Raji (cell line): ENCODE results near the gene GNMT.

ENCODE experiments used
- POLR2A ChIP-seq: IDR thresholded peaks from 2 replicates; pipeline ENCODE4 v1.6.1; 2011; ENCODE audit warnings: low read depth, low read length, control low read depth; ENCODE audit not compliant: insufficient read depth

The GNMT gene

DNA sequence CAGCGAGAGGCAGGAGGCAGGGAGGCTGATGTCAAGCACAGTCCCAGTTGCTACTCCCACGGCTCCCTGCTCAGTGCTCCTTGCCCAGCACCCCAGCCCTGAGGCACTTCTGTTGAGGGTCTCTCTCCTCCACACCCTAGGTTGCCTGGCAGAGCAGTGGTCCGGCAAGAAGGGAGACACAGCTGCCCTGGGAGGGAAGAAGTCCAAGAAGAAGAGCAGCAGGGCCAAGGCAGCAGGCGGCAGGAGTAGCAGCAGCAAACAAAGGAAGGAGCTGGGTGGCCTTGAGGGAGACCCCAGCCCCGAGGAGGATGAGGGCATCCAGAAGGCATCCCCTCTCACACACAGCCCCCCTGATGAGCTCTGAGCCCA is 22.1 kb upstream of the GNMT start:
- no peak for TF ChIP-seq POLR2A

DNA sequence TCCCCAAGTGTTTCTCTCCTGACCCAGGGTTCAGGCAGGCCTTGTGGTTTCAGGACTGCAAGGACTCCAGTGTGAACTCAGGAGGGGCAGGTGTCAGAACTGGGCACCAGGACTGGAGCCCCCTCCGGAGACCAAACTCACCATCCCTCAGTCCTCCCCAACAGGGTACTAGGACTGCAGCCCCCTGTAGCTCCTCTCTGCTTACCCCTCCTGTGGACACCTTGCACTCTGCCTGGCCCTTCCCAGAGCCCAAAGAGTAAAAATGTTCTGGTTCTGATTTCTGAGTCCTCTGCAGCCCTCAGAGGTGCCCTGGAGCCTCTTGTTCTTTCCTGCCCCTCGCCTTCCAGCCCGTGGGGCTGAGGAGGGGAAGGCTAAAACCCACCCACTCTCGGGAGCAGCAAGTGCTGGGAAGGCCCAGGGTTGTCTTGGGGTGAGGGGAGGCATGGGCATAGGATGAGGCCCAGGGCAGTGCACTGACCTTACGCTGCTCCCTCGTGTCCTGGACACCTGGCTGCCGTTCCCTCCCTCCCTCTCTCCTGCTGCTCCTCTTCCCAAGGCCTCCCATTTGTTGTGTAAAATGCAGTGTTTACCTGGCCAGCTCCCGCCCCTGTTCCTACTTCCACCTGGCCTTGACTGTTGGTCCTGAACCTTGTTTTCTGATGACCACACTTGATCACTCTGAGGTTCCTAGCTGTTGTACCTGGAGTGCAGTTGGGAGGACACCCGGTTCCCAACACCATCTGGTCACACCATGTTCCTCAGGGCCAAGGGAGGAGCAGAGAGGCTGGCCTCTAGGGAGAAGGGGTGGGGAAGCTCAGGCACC is 21.4 kb upstream of the GNMT start:
- TF ChIP-seq POLR2A, result no peak

DNA sequence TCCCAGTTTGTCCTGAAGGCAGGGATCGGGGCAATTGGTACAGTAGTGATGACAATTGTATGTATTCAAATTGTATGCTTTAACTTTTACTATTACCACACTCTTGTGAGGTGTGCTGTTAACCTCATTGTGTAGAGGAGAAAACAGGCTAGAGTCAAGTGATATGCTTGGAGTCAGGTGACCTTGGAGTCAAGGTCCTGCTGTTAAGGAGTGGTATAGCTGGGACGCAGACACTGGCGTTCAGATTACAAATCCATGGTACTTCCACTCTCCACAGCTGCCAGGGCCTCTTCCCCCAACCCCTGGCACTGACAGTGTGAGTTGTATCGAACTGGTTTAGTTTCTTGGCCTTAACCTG is 20.8 kb upstream of the GNMT start:
- TF ChIP-seq POLR2A, result no peak

DNA sequence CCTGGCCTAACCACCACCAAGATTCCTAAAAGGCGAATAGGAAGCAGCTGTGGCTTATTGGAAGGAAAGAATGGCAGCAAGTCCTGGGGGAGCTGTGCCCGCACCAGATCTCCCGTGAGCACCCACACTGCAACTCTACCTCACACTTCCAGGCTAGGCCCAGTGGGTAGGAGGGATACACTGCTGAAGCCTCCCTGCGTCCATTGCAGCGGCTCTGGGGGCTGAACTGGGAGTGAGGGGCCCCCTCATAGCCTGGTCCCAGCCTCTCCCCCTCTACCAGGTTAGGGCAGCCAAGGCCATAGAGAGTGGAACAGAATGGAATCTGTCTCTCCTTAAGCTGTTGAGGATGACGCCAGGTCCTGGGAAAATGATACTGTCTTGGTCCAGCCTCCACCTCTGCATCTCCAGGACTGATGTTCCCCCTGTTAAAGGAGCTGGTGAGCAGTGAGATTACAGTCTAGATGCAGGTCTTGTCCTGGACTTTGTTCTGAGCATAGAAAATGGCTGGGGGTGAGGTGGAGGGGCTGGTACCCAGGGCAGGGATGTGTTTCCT is 20.0 kb upstream of the GNMT start:
- no peak for TF ChIP-seq POLR2A

DNA sequence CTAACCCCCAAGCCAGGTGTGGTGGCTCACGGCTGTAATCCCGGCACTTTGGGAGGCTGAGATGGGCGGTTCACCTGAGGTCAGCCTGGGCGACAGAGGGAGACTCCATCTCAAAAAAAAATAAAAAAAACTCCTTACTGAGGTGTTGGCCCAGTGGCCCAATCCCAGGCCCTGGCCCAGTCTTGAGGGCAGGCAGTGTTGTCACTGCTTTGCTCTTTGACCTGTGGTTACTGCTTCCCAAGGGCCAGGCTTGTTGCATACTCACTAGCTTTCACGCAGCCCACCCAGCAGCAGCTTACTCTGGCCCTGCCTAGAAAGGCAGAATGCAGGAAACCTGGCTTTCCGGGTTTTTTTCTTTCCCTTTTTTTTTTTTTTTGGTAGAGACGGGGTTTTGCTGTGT is 18.1 kb upstream of the GNMT start:
- no peak for TF ChIP-seq POLR2A

DNA sequence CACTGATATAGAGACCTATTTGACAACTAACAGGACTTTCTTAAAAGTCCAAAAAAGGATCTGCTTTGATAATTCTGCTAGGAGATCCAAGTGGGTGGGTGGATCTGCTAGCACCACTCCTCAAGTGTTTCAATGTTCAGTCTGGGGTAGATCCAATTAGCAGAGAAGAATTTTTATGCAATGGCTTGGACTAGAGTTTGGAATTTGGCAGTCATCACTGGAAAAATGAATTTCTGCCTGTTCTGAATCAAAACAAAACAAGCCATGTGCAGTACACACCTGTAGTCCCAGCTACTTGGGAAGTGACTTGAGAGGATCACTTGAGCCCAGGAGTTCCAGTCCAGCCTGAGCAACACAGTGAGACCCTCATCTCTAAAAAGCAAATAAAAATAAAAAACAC is 12.6 kb upstream of the GNMT start:
- TF ChIP-seq POLR2A, result no peak

DNA sequence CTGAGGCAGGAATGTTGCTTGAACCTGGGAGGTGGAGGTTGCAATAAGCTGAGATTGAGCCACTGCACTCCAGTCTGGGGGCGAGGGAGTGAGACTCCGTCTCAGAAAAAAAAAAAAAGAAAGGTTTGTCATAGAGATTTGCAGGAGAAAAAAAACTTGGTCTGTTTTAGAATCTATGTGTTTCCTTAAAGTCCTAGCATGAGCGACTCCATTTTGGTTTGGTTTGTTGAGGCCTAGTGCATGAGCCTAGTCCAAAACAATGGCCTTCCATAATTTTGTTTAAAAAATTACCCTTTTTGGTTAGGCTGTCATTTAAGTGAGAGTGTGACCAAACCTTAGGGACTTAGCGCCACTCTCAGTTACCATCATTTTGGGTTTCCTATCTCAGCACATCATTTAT is 8.2 kb upstream of the GNMT start:
- no peak for TF ChIP-seq POLR2A

DNA sequence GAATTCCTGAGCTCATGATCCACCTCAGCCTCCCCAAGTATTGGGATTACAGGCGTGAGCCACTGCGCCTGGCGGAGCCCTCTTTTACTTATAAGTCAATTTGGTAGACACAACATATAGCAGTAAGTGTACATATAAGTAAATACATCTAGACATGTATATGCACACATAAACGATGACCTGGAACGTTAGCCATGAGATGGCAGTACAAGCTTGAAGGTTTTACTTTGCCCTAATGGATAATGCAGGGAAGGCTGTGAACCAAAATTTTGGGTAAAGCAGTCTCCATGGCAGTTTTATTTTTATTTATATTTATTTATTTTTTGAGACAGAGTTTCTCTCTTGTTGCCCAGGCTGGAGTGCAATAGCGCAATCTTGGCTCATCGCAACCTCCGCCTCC is 2.4 kb upstream of the GNMT start:
- no peak for TF ChIP-seq POLR2A

DNA sequence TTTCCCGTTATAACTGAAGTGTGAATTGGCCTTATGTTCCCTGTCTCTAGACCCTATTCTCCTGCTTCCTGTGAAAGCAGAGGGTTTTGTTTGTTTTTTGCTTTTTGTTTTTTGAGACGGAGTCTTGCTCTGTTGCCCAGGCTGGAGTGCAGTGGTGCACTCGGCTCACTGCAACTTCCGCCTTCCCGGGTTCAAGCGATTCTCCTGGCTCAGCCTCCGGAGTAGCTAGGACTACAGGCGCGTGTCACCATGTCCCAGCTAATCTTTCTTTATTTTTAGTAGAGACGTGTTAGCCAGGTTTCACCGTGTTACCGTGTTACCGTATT is 674 bp upstream of the GNMT start:
- TF ChIP-seq POLR2A, result no peak

DNA sequence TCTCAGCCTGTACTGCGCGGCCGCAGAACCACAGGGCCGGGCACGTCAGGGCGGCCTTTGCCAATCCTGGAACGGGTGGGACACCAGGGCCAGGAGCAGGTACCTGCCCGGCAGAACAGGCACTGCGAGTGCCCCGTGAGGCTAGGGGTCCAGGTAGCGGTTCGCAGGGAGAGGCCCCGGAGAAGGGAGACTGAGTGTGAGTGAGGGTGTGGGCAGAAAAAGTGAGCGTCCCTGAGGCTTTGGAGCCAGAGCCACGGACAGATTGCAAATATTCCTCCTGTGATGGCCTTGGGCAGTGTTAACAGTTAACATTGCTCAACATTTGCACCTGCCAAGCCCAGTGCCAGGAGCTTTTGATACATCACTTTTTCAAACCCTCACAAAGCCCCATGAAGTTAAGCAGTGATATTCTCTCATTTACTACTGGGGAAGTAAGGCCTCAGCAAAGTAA is 491 bp downstream of the GNMT start:
- no peak for TF ChIP-seq POLR2A

DNA sequence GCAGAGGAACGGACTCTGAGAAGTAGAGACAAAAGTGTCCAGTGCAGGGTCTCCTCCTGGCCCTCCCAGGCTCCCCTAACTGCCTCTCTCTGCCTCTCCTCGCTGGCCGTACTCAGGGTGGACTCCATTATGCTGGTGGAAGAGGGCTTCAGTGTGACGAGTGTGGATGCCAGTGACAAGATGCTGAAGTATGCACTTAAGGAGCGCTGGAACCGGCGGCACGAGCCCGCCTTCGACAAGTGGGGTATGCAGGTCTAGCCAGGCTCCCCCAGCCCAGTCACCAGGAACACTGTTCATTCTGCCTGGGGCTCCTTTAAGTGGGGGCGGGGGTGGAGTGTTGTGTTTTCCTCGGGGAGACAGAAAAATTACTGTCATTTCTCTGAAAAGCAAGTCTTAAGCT is 1.5 kb downstream of the GNMT start:
- no peak for TF ChIP-seq POLR2A

DNA sequence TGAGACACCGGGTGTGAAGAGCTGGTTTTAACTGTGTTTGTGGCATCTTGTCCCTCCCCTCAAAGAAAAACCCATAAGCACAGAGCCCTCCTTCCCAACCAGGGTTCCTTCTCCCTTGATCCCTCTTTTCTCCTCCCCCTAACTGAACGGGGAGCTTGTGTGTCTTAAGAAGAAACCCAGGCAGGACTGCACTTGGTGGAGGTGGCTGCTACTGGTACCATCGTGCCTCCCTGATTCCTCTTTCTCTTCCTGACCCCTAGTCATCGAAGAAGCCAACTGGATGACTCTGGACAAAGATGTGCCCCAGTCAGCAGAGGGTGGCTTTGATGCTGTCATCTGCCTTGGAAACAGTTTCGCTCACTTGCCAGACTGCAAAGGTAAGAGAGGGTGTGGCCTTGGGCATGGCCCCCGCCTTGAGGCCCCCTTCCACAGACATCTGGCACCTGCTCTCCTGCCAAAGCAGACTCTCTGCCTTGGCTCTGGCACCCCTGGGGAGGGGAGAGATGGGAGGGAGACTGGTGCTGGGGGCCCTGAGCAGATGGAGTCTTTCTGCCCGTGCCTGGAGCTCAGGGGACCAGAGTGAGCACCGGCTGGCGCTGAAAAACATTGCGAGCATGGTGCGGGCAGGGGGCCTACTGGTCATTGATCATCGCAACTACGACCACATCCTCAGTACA is 2.1 kb downstream of the GNMT start:
- TF ChIP-seq POLR2A, result no peak

DNA sequence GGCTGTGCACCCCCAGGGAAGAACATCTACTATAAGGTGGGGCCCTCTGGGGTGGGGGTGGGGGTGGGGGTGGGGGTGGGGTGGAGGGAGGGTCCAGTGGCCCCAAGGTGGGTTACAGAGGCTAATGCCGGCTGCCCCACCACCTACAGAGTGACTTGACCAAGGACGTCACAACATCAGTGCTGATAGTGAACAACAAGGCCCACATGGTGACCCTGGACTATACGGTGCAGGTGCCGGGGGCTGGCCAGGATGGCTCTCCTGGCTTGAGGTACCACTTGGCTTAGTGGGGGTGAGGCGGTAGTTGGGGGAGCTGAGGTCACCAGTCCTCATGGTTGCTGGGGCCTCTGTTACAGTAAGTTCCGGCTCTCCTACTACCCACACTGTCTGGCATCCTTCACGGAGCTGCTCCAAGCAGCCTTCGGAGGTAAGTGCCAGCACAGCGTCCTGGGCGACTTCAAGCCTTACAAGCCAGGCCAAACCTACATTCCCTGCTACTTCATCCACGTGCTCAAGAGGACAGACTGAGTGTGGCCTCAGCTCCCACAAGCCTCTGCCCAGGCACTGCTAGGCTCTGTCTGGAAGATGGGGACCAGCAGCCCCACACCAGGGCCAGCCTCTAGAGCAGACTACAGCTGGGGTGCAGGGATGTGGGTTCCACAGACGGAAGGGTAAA is 2.8 kb downstream of the GNMT start:
- TF ChIP-seq POLR2A, result no peak

DNA sequence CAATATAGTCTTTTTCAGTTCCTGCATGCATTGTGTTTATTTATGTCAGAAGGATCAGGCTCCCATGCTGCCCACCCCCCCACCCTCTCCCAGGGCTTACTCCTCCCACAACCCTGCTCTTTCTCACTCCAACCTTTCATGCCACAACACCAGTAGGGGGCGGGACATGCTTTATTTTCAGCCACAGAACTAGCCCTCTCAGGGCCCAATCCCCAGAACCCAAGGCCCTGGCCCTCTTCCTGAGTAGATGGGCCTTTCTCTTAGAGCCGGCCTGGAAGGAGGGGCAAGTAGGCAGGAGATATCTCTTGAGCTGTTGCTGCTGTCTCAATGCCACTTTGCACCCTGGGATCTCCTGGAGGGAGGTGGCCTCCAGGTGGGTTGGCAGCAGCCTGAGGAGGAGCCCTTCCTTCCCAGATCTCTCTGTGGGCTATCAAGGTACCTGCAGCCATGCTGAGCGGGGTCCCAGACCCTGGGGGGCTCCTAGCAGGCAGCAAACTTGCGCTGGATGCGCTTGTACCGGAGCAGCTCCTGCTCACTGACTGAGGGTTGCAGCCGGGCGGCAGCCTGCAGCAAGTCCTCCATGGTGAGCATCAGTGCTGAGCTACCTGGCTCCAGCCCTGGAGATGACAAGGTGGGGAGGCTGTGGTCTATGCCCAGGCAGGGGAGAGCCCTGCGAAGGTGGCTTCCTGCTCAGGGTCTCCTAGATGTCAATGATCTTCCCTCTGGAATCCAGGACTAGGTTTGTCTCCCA is 3.5 kb downstream of the GNMT start:
- TF ChIP-seq POLR2A, result no peak

DNA sequence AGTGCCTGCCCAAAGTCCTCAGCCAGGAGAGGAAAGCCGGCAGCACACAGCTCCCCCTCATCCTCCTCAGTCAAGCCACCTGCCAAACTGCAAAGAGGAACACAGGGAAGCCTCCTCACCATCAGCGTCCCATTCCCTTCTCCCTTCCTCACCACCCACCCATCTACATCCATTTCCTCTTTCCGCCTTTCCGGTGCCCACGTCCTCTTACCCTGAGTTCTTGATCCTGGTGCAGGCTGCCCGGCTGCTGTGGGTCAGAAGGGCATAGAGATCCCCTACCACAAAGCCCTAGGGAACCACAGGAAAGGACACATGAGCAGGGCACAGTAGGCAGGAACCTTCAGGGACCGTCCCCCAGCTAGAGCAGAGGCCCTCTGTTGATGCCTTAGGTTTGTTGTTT is 6.0 kb downstream of the GNMT start:
- TF ChIP-seq POLR2A, result no peak
